ENCODE data around the gene PAK1. TPM values are rescaled to one million over a fixed set of nuclear protein-coding genes. Genes with fewer than 3 reads are reported as not detected.

The PAK1 gene
- total and polyA plus RNA-seq, 2 donors (not counting 1 experiment from before 2014, with no cell fraction given): 34.6 to 37.7 TPM

DNA sequence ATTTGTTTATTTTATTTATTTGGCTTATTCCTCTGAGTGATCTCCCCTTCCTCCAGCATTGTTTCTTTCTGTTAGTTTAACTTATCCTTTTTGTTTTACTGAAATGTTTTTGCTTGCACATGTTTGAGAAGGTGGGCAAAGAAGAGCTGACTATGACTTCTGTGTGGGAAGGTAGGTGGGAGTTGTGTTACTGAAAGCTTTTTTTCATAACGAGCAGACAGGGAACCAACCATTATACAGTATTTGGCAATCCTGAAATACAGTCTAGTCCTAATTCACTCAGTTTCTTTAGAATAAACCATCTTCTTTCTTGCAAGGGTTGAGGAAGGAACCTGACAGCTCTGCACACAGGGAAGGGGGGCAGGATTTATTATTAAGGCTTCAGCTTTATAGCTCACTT is 37.0 kb upstream of the PAK1 start:
- H3K27ac ChIP-seq (ENCODE audit: insufficient read depth, low read length): no peak overlapping the region
- no peak overlapping the region for H3K4me2 ChIP-seq (ENCODE audit: extremely low read depth, insufficient read depth, low read length)
- H2AFZ ChIP-seq (ENCODE audit: low read length): no peak overlapping the region
- H3K9me3 ChIP-seq (ENCODE audit: control insufficient read depth, insufficient read depth, low read depth, low read length): no peaks in the 10 kb centered on the region
- H3K36me3 ChIP-seq (ENCODE audit: control insufficient read depth, insufficient read depth, low read length): no peaks in the 10 kb centered on the region
- no peak for DNase-seq (ENCODE audit: low read depth in 2 of 2)
- H4K20me1 ChIP-seq (ENCODE audit: control insufficient read depth, extremely low read depth, insufficient read depth, low read length): no peaks in the 10 kb centered on the region
- peaks cover 2% of the 10 kb centered on the region for H3K27me3 ChIP-seq (ENCODE audit: control insufficient read depth, insufficient read depth, low read length)
- H3K79me2 ChIP-seq (ENCODE audit: control insufficient read depth, insufficient read depth, low read length): no peaks in the 10 kb centered on the region
- TF ChIP-seq EZH2 (IDR thresholded peaks at IDR 0.05; ENCODE audit: low read length, missing control alignments): no peak
- TF ChIP-seq, protein P1, sequence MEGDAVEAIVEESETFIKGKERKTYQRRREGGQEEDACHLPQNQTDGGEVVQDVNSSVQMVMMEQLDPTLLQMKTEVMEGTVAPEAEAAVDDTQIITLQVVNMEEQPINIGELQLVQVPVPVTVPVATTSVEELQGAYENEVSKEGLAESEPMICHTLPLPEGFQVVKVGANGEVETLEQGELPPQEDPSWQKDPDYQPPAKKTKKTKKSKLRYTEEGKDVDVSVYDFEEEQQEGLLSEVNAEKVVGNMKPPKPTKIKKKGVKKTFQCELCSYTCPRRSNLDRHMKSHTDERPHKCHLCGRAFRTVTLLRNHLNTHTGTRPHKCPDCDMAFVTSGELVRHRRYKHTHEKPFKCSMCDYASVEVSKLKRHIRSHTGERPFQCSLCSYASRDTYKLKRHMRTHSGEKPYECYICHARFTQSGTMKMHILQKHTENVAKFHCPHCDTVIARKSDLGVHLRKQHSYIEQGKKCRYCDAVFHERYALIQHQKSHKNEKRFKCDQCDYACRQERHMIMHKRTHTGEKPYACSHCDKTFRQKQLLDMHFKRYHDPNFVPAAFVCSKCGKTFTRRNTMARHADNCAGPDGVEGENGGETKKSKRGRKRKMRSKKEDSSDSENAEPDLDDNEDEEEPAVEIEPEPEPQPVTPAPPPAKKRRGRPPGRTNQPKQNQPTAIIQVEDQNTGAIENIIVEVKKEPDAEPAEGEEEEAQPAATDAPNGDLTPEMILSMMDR (conservative IDR thresholded peaks at IDR 0.05 in 1 of 2, IDR thresholded peaks at IDR 0.05 in 1 of 2; ENCODE audit: low read depth in 1 of 2, low read length in 2 of 2): no peak
- no peak overlapping the region for H3K9ac ChIP-seq (ENCODE audit: insufficient read depth, low read length)
- no peaks in the 10 kb centered on the region for H3K4me1 ChIP-seq (ENCODE audit: control insufficient read depth, extremely low read depth, insufficient read depth, low read length)
- H3K4me3 ChIP-seq (replicated peaks in 1 of 4; ENCODE audit: control extremely low read depth in 1 of 4, insufficient read depth in 1 of 4, low read depth in 3 of 4, low read length in 4 of 4): no peak overlapping the region

- DNase-seq (ENCODE audit: low read depth in 2 of 2): no peak
- TF ChIP-seq EZH2 (IDR thresholded peaks at IDR 0.05; ENCODE audit: low read length, missing control alignments): no peak
- Histone ChIP-seq H3K4me2 (ENCODE audit: extremely low read depth, insufficient read depth, low read length) (no peak overlapping the region), H3K27me3 (ENCODE audit: control insufficient read depth, insufficient read depth, low read length) (no peaks in the 10 kb centered on the region), H4K20me1 (ENCODE audit: control insufficient read depth, extremely low read depth, insufficient read depth, low read length) (no peaks in the 10 kb centered on the region), H3K9me3 (ENCODE audit: control insufficient read depth, insufficient read depth, low read depth, low read length) (no peaks in the 10 kb centered on the region), H3K4me1 (ENCODE audit: control insufficient read depth, extremely low read depth, insufficient read depth, low read length) (no peaks in the 10 kb centered on the region), H3K4me3 (replicated peaks in 1 of 4; ENCODE audit: control extremely low read depth in 1 of 4, insufficient read depth in 1 of 4, low read depth in 3 of 4, low read length in 4 of 4) (no peak overlapping the region), H3K9ac (ENCODE audit: insufficient read depth, low read length) (no peak overlapping the region), H3K27ac (ENCODE audit: insufficient read depth, low read length) (no peak overlapping the region), H3K36me3 (ENCODE audit: control insufficient read depth, insufficient read depth, low read length) (no peaks in the 10 kb centered on the region), H2AFZ (ENCODE audit: low read length) (no peak overlapping the region), H3K79me2 (ENCODE audit: control insufficient read depth, insufficient read depth, low read length) (no peaks in the 10 kb centered on the region)
These were observed 36.2 kb upstream of the PAK1 start for GRCh38 chr11:77510095-77510494.

- no peaks in the 10 kb centered on the region for H3K4me1 ChIP-seq (ENCODE audit: control insufficient read depth, extremely low read depth, insufficient read depth, low read length)
- H3K79me2 ChIP-seq (ENCODE audit: control insufficient read depth, insufficient read depth, low read length): no peaks in the 10 kb centered on the region
- H3K9me3 ChIP-seq (ENCODE audit: control insufficient read depth, insufficient read depth, low read depth, low read length): no peaks in the 10 kb centered on the region
- no peak overlapping the region for H3K4me2 ChIP-seq (ENCODE audit: extremely low read depth, insufficient read depth, low read length)
- H3K36me3 ChIP-seq (ENCODE audit: control insufficient read depth, insufficient read depth, low read length): no peaks in the 10 kb centered on the region
- no peak overlapping the region for H2AFZ ChIP-seq (ENCODE audit: low read length)
- H3K4me3 ChIP-seq (replicated peaks in 1 of 4; ENCODE audit: control extremely low read depth in 1 of 4, insufficient read depth in 1 of 4, low read depth in 3 of 4, low read length in 4 of 4): no peak overlapping the region
- TF ChIP-seq EZH2 (IDR thresholded peaks at IDR 0.05; ENCODE audit: low read length, missing control alignments): no peak
- TF ChIP-seq, protein P1 (conservative IDR thresholded peaks at IDR 0.05 in 1 of 2, IDR thresholded peaks at IDR 0.05 in 1 of 2; ENCODE audit: low read depth in 1 of 2, low read length in 2 of 2): no peak
- H3K27ac ChIP-seq (ENCODE audit: insufficient read depth, low read length): no peak overlapping the region
- H3K9ac ChIP-seq (ENCODE audit: insufficient read depth, low read length): no peak overlapping the region
- H3K27me3 ChIP-seq (ENCODE audit: control insufficient read depth, insufficient read depth, low read length): no peaks in the 10 kb centered on the region
- no peaks in the 10 kb centered on the region for H4K20me1 ChIP-seq (ENCODE audit: control insufficient read depth, extremely low read depth, insufficient read depth, low read length)
- no peak for DNase-seq (ENCODE audit: low read depth in 2 of 2)
These were observed 34.1 kb upstream of the PAK1 start for GRCh38 chr11:77508019-77508418.
